Measurements from ENCODE around the gene APEX1.

Gene APEX1

DNA sequence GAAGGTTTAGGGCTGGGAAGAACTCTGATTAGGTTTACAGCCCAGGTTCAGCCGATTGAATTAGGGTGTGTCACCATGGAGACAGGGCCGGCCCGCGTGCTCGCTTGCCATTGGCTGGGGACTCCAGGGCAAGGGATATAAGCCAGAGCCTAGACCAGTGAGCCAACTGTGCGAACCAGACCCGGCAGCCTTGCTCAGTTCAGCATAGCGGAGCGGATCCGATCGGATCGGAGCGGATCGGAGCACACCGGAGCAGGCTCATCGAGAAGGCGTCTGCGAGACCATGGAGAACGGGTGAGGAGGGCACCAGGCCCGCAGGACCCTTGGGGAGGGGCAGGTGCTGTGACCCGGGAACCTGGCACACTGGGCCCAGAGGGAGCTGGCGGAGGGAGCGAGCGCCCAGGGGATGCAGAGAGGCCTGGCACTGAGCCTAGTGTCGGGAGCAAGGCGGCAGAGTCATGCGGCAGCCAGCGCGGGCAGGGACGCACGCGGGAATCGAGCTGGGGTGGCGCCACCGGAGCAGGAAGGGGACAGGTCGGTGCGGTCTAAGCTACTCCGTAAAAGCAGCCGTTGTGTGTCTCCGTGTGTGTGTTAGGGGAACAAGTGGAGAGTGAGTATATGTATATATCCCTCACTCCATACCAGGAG is 14.3 kb downstream of the APEX1 start, which contains the start of gene PNP:
TSS of gene PNP (plus strand) at position 165 of the 648 bp plus-strand sequence. CDS start at position 284, 119 bp downstream.
- Histone ChIP-seq H3K27me3 (ENCODE audit: control insufficient read depth, insufficient read depth, low read length) (no peaks in the 10 kb centered on the region), H3K9ac (ENCODE audit: low read length) (peak within 1 kb of the TSS; percentile 71), H3K4me1 (ENCODE audit: control insufficient read depth, insufficient read depth, low read length) (peaks cover 3% of the 10 kb centered on the region), H3K36me3 (ENCODE audit: control insufficient read depth, insufficient read depth, low read length) (peaks cover under 1% of the 10 kb centered on the region), H3K27ac (ENCODE audit: low read depth, low read length) (peak within 1 kb of the TSS; percentile 76), H3K4me3 (ENCODE audit: low read length) (peak within 1 kb of the TSS; percentile 91)

DNA sequence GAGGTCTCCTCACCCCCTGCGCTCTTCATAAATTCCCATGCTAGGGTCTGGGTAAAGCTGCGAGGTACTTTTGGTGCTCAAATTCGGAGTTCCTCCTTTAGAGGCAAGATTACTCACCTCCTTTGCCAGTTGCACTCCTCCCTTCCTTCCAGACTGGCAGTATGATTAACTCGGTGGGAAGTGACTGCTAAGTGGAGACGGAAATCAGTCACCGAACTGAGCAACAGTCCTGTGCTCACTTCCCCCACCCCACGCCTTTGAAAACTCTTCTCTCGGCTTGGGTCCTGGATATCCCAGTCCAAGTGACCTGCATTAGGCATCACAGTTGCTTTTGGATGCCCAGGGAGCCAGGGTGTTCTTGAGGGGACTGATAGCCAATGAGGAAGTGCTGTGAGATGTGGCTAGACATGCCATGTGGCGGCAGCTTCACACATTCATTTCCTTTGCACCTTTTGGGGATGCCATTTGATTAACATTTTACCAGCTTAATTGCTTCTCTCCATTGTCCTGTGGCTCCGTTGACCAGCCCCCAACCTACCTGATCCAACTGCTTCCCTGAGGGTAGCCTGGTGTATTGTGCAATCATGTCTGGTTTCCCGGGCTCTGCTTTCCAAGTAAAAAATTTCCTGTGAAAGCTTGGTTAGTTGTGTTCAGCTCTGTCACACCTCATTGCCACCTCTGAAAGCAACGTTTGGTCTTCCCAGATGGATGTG is 15.0 kb downstream of the APEX1 start:
- H3K27me3 ChIP-seq (ENCODE audit: control insufficient read depth, insufficient read depth, low read length): no peaks in the 10 kb centered on the region
- peaks cover 3% of the 10 kb centered on the region for H3K4me1 ChIP-seq (ENCODE audit: control insufficient read depth, insufficient read depth, low read length)
- peak overlapping the region; percentile 76 for H3K27ac ChIP-seq (ENCODE audit: low read depth, low read length)
- H3K9ac ChIP-seq (ENCODE audit: low read length): peak overlapping the region; percentile 71
- peaks cover 6% of the 10 kb centered on the region for H3K36me3 ChIP-seq (ENCODE audit: control insufficient read depth, insufficient read depth, low read length)
- peak overlapping the region; percentile 91 for H3K4me3 ChIP-seq (ENCODE audit: low read length)

DNA sequence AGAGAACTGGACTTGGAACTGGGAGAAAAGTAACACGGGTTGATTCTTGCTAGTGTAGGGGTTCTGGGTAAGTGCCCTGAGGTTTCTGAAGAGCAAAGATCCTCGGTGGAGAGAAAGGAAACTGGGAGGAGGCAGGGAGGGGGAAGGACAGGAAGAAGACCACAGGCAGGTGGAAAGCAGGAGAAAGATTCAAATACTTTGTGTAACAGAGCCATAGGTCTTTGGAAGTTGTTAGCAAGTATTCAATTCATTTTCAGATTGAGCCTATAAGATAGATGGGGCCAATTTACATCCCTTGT is 15.5 kb downstream of the APEX1 start:
- no peak overlapping the region for H3K27ac ChIP-seq (ENCODE audit: low read depth, low read length)
- peak overlapping the region; percentile 91 for H3K4me3 ChIP-seq (ENCODE audit: low read length)
- H3K36me3 ChIP-seq (ENCODE audit: control insufficient read depth, insufficient read depth, low read length): peaks cover 9% of the 10 kb centered on the region
- no peaks in the 10 kb centered on the region for H3K27me3 ChIP-seq (ENCODE audit: control insufficient read depth, insufficient read depth, low read length)
- no peak overlapping the region for H3K9ac ChIP-seq (ENCODE audit: low read length)
- H3K4me1 ChIP-seq (ENCODE audit: control insufficient read depth, insufficient read depth, low read length): peaks cover 3% of the 10 kb centered on the region

DNA sequence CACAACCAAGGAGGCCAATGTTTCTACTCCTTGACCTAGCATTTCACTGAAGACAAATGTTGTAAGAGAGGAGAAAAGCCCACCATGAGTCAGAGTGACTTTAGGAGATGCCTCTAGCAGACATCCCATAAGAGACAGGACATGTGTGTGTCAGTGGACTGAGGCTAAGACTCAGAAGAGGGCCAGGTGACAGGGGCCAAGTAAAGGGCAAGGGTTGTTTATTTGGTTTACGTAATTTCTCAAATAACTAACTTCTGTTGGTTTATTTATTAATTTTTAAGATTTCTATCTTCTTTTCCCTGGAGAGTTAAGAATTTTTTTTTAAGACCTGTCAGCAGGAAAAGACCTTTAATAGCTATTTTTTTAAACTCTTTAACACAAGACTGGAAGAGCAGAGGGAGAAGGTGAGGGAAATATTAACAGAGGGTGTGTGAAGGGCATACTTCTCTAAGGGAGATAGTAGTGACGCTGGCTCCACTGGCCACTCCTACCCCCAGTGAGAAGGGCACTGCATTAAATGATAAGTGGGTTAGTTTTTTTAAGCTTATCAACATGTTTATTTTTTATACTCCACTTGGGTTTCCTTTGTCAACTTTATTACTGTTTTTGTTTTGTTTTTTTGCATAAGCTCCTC is 17.6 kb downstream of the APEX1 start:
- peaks cover 11% of the 10 kb centered on the region for H3K36me3 ChIP-seq (ENCODE audit: control insufficient read depth, insufficient read depth, low read length)

DNA sequence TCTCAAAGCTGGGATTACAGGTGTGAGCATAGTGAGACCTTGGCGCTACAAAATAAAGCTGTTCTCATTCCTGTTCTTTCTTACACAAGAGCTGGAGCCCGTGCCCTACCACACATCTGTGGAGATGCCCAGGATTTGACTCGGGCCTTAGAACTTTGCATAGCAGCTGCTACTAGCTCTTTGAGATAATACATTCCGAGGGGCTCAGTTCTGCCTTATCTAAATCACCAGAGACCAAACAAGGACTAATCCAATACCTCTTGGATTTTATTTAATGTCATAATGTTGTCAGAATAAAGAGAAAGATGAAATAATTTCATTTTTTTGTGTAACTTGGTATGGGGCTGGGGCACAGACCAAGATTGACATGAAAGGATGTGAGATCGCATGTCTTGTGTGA is 21.8 kb downstream of the APEX1 start:
- H3K4me1 ChIP-seq (ENCODE audit: control insufficient read depth, insufficient read depth, low read length): no peaks in the 10 kb centered on the region
- no peak overlapping the region for H3K4me3 ChIP-seq (ENCODE audit: low read length)
- no peaks in the 10 kb centered on the region for H3K27me3 ChIP-seq (ENCODE audit: control insufficient read depth, insufficient read depth, low read length)
- no peak overlapping the region for H3K9ac ChIP-seq (ENCODE audit: low read length)
- H3K36me3 ChIP-seq (ENCODE audit: control insufficient read depth, insufficient read depth, low read length): peaks cover 11% of the 10 kb centered on the region
- H3K27ac ChIP-seq (ENCODE audit: low read depth, low read length): no peak overlapping the region

More for the DNA sequence above, 17.6 kb downstream of the APEX1 start:
- H3K27me3 ChIP-seq (ENCODE audit: control insufficient read depth, insufficient read depth, low read length): no peaks in the 10 kb centered on the region
- no peak overlapping the region for H3K9ac ChIP-seq (ENCODE audit: low read length)
- no peak overlapping the region for H3K4me3 ChIP-seq (ENCODE audit: low read length)
- H3K27ac ChIP-seq (ENCODE audit: low read depth, low read length): no peak overlapping the region
- peaks cover 3% of the 10 kb centered on the region for H3K4me1 ChIP-seq (ENCODE audit: control insufficient read depth, insufficient read depth, low read length)

DNA sequence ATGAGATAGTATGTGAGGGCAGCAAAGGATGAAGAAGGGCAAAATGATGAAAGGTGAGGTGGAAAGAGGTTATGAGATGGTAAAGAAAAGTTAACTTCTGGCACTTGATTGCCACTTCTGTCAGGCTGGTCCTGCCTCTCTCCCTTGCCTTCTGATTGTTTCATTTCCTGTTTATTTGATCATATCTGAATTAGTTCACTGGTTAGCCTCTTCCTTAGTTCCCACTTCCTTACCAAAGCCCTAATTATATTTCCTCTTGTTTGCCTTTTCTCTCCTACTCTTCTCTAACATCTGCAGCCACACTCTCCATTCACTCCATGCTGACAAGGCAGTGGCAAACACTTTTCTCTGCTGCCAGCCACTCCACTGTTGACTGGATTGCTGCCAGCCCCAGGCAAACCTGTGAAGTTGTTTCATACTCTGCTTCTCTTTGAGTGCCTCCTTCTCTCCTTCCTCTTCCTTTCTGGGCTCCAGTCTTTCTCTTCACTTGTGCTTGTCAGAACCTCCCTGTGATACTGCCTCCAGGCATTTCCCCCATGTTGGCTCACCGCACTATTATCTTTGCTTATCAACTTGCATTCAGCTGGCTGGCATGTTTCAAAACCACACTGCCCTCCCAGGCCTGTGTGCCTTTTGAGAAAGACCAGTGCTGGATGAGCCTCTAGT is 22.3 kb downstream of the APEX1 start:
- no peaks in the 10 kb centered on the region for H3K4me1 ChIP-seq (ENCODE audit: control insufficient read depth, insufficient read depth, low read length)
- peaks cover 11% of the 10 kb centered on the region for H3K36me3 ChIP-seq (ENCODE audit: control insufficient read depth, insufficient read depth, low read length)

DNA sequence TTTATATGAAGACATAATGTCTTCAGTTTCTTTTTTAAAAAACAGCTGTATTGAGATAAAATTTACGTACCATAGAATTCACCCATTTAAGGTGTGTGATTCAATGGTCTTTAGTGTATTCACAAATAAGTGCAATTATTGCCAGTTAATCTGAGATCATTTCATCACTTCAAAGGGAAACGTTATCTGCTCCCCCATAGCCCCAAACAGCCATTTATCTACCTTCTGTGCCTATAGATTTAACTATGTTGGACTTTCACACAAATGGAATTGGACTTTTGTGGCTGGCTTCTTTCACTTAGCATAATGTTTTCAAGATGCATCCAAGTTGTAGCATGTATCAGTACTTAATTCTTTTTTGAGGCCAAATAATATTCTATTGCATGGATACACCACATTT is 23.9 kb downstream of the APEX1 start:
- H3K27ac ChIP-seq (ENCODE audit: low read depth, low read length): no peak overlapping the region
- H3K4me1 ChIP-seq (ENCODE audit: control insufficient read depth, insufficient read depth, low read length): no peaks in the 10 kb centered on the region
- H3K36me3 ChIP-seq (ENCODE audit: control insufficient read depth, insufficient read depth, low read length): peaks cover 11% of the 10 kb centered on the region
- no peaks in the 10 kb centered on the region for H3K27me3 ChIP-seq (ENCODE audit: control insufficient read depth, insufficient read depth, low read length)
- no peak overlapping the region for H3K4me3 ChIP-seq (ENCODE audit: low read length)
- no peak overlapping the region for H3K9ac ChIP-seq (ENCODE audit: low read length)

More for the DNA sequence above, 22.3 kb downstream of the APEX1 start:
- H3K27me3 ChIP-seq (ENCODE audit: control insufficient read depth, insufficient read depth, low read length): no peaks in the 10 kb centered on the region
- H3K27ac ChIP-seq (ENCODE audit: low read depth, low read length): no peak overlapping the region
- no peak overlapping the region for H3K4me3 ChIP-seq (ENCODE audit: low read length)
- H3K9ac ChIP-seq (ENCODE audit: low read length): no peak overlapping the region

DNA sequence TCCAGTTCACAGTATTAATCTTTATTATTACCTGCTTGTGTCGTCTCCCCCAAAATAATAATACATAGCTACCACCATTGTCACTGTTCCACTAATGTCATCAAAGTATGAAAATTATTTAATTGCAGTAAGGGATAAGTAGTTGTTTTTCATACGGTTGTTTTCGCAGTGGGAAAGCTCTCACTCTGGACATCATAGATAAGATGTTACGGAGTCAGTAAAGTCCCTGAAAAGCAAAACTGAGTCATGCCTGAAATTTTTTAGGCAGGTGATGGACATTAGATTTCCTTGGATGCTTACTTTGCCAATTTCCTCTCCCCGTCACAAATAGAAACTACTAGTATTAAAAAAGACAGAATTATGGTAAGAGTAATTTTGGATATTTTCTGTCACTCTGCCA is 27.4 kb downstream of the APEX1 start:
- Histone ChIP-seq H3K4me1 (ENCODE audit: control insufficient read depth, insufficient read depth, low read length) (no peaks in the 10 kb centered on the region), H3K9ac (ENCODE audit: low read length) (no peak overlapping the region), H3K27me3 (ENCODE audit: control insufficient read depth, insufficient read depth, low read length) (no peaks in the 10 kb centered on the region), H3K4me3 (ENCODE audit: low read length) (no peak overlapping the region), H3K27ac (ENCODE audit: low read depth, low read length) (no peak overlapping the region), H3K36me3 (ENCODE audit: control insufficient read depth, insufficient read depth, low read length) (peaks cover 3% of the 10 kb centered on the region)

DNA sequence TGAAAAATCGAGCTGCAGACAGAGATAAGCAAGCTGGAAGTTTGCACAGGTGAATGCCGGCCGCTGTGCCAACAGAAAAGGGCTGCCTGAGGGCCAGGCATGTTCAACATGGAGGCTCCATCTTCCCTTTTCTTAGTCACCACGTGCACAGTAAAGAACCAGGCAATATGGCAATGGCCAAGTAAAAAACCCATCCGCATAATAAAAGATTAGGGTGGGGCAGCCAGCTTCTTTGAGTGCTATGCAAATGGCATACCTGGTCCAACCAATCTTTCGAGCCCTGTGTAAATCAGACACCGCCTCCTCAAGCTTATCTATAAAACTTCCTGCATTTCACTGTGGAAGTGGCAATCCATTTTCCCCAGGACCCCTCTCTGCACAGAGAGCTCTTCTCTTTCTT is 30.9 kb downstream of the APEX1 start:
- Histone ChIP-seq H3K27me3 (ENCODE audit: control insufficient read depth, insufficient read depth, low read length) (no peaks in the 10 kb centered on the region), H3K36me3 (ENCODE audit: control insufficient read depth, insufficient read depth, low read length) (no peaks in the 10 kb centered on the region), H3K27ac (ENCODE audit: low read depth, low read length) (no peak overlapping the region), H3K4me1 (ENCODE audit: control insufficient read depth, insufficient read depth, low read length) (no peaks in the 10 kb centered on the region), H3K9ac (ENCODE audit: low read length) (no peak overlapping the region), H3K4me3 (ENCODE audit: low read length) (no peak overlapping the region)

DNA sequence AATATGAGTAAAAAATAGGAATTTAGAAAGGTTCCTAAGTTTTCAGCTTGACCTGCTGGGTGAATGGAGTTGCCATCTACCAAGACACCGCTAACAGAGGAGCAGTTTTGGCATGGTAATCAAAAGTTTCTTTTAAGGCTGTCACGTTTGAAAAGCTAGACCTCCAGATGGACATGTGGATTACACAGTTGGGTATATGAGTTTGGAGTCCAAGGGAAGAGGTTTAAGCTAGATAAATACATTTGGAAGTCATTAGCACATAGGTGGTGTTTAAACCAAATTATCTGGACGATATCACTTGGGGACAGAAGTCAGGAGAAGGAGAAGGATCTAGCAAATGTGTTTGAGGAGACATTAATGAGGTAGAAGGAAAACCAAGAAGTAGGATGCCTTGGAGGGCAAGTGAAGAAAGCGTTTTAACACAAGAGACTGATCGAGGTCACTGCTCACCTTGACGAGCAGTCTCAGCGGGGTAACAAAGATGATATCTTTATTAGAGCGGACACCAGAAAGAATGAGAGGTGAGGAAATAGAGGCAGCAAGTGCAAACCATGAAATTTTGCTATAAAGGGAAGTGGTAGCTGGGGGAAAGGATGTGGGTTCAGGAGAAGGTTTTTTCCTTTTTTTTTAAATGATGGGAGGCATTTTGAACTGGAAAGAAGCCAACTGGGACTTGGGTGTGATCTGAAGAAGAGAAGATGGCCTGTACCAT is 31.8 kb downstream of the APEX1 start:
- Histone ChIP-seq H3K27me3 (ENCODE audit: control insufficient read depth, insufficient read depth, low read length) (no peaks in the 10 kb centered on the region), H3K4me3 (ENCODE audit: low read length) (no peak overlapping the region), H3K27ac (ENCODE audit: low read depth, low read length) (no peak overlapping the region), H3K9ac (ENCODE audit: low read length) (no peak overlapping the region), H3K36me3 (ENCODE audit: control insufficient read depth, insufficient read depth, low read length) (no peaks in the 10 kb centered on the region), H3K4me1 (ENCODE audit: control insufficient read depth, insufficient read depth, low read length) (no peaks in the 10 kb centered on the region)

DNA sequence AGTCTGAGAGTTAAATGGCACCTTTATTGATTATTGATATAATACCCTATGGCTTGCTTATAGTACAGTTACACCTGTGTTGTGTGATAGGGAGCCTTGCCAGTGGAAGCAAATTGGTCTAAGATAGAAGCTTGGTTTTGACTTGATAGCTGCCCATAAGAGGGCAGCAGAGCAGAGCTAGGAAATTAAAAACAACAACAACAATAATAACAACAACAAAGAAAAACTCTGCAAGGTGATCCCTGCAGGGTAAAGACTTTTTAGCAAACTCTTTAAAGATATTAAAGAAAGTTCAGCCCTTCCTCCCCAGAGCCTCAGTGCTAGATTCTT is 32.3 kb downstream of the APEX1 start:
- Histone ChIP-seq H3K4me3 (ENCODE audit: low read length) (no peak overlapping the region), H3K27ac (ENCODE audit: low read depth, low read length) (no peak overlapping the region), H3K4me1 (ENCODE audit: control insufficient read depth, insufficient read depth, low read length) (no peaks in the 10 kb centered on the region), H3K27me3 (ENCODE audit: control insufficient read depth, insufficient read depth, low read length) (no peaks in the 10 kb centered on the region), H3K9ac (ENCODE audit: low read length) (no peak overlapping the region), H3K36me3 (ENCODE audit: control insufficient read depth, insufficient read depth, low read length) (no peaks in the 10 kb centered on the region)

All from rectal smooth muscle tissue (tissue), 1 donor.